ENCODE measurements around the gene TOMM70.

- no peak for TF ChIP-seq POLR2A (IDR thresholded peaks at IDR 0.05; ENCODE audit: low read length)
- TF ChIP-seq GATA1 (IDR thresholded peaks at IDR 0.05; ENCODE audit: low read depth, low read length): no peak
Measured at GRCh38 chr3:100335434-100335833, 65.5 kb downstream of the TOMM70 start.

Data from erythroblast (primary cell).